Cerebellar nuclear complex (tissue), 1 donor: ENCODE results near the gene ARL3.
A peak's percentile ranks its signal among the peaks of the same experiment; 100 is the strongest.
"Not testable (repeated sequence)": the region's sequence is repeated elsewhere in the genome, so short reads cannot be mapped to it uniquely, and the experiment has no call there.

Experiments
- DNase-seq, 2 experiments: peaks; one replicate each; lab custom pipeline; 2025; lab: John Stamatoyannopoulos, UW

ARL3 gene

GRCh38 chr10:102713814-102714620, at the start of gene ARL3:
Gene ARL3, minus strand, starts transcription at chr10:102714397. Its CDS starts 122 bp downstream, at chr10:102714275.
- peak; percentile 67 to 86 for DNase-seq

- DNase-seq = no peak
These were observed 48.9 kb upstream of the ARL3 start for GRCh38 chr10:102763037-102763607.

GRCh38 chr10:102762401-102763015, 48.3 kb upstream of the ARL3 start:
- no peak for DNase-seq

GRCh38 chr10:102761981-102762380, 47.8 kb upstream of the ARL3 start:
- no peak for DNase-seq

GRCh38 chr10:102759497-102760210, 45.5 kb upstream of the ARL3 start:
- no peak for DNase-seq

GRCh38 chr10:102758933-102759262, 44.7 kb upstream of the ARL3 start:
- not testable (repeated sequence) for DNase-seq

GRCh38 chr10:102758240-102758932, 44.2 kb upstream of the ARL3 start:
- no peak for DNase-seq

- DNase-seq = no peak
These were observed 43.1 kb upstream of the ARL3 start for GRCh38 chr10:102757323-102757722.

GRCh38 chr10:102753718-102754117, 39.5 kb upstream of the ARL3 start:
- no peak for DNase-seq

- DNase-seq = no peak
These were observed 38.9 kb upstream of the ARL3 start for GRCh38 chr10:102752934-102753664.

GRCh38 chr10:102752266-102752930, 38.2 kb upstream of the ARL3 start:
- no peak for DNase-seq

GRCh38 chr10:102745157-102745556, 31.0 kb upstream of the ARL3 start:
- DNase-seq = no peak

- no peak for DNase-seq
These were observed 30.3 kb upstream of the ARL3 start for GRCh38 chr10:102744374-102745051.

GRCh38 chr10:102743588-102744373, 29.6 kb upstream of the ARL3 start, which contains the start of gene WBP1L:
Gene WBP1L, plus strand, starts transcription at chr10:102743948. Its CDS starts 106 bp downstream, at chr10:102744054.
- DNase-seq = peak; percentile 92 to 99

- no peak for DNase-seq
These were observed 28.9 kb upstream of the ARL3 start for GRCh38 chr10:102743078-102743587.

GRCh38 chr10:102742313-102742712, 28.1 kb upstream of the ARL3 start:
- DNase-seq = not testable (repeated sequence)

GRCh38 chr10:102741726-102742237, 27.6 kb upstream of the ARL3 start:
- DNase-seq = no peak

GRCh38 chr10:102740229-102740628, 26.0 kb upstream of the ARL3 start:
- DNase-seq = no peak

- no peak for DNase-seq
These were observed 24.5 kb upstream of the ARL3 start for GRCh38 chr10:102738692-102739121.
